HG03103 (cell line): Measurements from ENCODE around the gene MEIS3.

Experiments used
- ATAC-seq: cut with Tn5 transposase; IDR thresholded peaks from one replicate; pipeline ENCODE4 v1.9.1; 2021; ENCODE audit warnings: low read depth; ENCODE audit not compliant: unreplicated experiment

Gene MEIS3

DNA sequence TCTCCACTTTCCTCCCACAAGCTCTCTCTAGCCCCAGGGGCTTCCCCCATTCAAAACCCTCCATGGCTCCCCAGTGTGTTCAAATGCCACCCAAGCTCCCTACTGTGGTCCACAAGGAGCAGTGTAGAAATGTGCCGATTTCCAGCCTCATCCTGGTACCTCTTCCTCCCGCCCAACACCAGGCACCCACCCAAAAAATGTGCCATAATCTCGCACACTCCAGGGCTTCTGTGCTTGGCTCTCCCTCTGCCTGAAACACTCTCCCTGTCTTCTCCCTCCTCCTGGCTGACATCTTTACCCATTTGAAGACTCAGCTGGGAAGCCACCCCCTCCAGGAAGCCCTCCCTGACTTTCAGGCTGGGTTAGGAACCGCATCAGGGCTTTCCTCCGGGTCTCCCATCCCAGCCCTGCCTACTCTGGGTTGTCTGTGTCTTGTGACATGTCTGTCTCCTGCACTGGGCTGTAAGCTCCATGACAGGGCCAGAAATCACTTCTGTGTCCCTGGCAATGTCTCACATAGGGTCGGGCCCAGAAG is 16.6 kb upstream of the MEIS3 start:
- ATAC-seq: no peak

DNA sequence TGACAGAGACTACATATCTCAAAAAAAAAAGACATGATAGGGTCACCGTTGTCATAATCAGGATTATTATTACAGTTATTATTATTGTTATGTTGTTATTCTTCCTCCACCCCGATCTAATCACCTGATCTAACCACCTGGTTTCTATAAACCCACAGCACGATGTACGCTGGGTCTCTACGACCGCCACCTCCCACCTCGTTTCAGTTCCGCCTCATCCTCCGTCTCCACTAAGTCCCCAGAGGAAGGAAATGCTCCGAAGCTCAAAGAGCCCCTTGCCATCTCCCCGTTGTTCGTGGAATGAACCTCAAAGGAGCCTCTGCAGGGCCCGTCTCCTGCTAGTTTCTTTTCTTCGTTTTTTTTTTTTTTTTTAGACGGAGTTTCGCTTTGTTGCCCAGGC is 15.9 kb upstream of the MEIS3 start:
- ATAC-seq: no peak

DNA sequence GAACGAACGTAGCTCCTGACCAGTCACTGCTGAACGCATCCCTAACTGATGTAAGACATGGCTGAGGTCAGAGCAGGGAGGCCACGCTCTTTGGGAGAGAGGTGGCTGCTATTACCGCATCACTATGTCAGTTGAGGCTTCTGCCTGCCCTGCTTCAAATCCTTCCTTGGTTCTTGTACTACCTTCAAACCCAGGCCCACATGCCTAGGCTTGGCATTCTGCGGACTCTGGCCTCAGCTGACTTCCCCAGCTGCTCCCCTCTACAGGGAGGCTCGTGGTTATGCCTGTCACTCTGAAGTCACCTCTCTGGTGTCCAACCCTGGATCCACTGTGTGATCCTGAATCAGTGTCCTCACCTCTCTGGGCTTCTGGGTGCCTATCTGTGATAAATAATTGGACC is 14.8 kb upstream of the MEIS3 start:
- ATAC-seq: no peak

DNA sequence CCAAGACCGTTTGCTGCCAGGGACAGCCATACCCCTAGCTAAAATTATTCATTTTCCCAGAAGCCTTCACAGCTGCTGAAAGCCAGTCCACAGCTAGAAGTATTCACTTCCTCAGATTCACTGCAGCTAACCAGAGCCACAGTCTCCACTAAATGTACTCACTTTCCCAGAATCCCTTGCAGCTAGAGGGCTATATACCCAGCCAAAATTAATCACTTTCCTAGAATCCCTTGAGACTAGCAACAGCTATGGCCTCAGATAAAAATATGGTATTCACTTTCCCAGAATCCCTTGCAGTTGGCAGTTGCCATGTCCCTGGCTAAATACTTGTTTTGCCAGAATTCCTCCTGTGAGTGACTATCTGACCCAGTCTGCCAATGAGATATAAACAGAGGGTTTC is 13.8 kb upstream of the MEIS3 start:
- ATAC-seq: no peak

DNA sequence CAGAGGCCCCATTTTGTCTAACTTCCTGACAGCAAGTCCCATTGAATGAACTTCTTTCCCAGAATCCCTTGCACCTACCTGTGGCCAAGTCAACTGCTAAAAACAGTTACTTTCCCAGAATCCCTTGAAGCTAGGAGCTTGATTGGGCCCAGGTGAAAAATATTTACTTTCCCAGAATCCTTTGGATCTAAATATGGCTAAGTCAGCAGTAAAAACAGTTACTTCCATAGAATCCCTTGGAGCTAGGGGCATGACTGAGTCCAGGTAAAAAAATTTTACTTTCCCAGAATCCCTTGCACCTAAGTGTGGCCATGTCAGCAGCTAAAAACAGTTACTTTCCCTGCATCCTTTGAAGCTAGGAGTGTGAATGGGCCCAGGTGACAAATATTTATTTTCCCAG is 13.2 kb upstream of the MEIS3 start:
- no peak for ATAC-seq

DNA sequence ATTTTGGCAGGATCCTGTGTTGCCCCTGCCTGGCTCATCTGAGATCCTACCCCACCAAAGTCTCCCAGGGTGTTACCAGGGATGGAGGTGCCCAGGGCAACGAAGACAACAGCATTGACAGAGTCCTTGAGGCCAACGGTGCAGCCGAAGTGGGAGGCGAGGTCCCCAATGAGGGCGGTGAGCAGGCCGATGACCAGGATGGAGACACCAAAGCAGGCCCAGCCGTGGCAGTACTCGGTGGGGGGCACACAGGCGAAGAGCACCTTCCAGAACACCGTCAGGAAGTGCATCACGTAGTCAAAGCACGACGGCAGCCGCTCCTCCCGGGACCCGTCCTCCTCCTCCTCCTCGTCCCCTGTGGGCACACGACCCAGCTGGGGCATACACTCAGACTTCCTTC is 12.8 kb upstream of the MEIS3 start:
- no peak for ATAC-seq

DNA sequence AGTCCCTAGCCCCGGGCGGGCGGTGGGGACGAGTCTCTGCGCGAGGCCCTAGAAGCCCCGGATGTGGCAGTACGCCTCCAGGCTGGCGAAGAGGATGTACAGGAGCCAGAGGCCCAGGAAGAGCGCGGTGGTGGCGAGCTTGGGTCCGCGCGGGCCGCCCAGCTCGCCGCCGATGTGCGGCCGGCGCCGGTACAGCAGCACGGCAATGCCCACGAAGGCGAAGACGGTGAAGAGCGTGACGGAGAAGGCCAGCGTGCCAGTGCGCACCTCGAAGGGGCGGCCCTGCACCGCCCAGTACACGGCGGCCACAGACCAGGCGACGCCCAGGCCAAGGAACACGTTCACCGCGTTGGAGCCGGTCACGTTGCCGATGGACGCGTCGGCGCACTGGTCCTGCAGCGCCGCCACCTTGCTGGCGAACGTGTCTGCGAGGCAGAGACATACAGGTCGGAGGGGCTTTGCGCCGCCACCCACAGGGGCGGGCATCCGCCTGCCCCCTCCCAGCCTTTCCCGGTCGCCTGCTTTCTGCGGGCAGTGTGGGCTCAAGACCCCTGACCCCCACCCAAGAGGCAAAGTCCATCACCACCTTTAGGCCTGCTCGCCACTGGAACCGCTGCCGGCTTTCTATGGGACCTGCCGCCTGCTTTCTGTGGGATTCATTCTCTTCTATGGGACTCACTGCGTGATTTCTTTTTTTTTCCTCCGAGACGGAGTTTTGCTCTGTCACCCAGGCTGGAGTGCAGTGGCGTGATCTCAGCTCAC is 10.9 kb upstream of the MEIS3 start:
- ATAC-seq: no peak

DNA sequence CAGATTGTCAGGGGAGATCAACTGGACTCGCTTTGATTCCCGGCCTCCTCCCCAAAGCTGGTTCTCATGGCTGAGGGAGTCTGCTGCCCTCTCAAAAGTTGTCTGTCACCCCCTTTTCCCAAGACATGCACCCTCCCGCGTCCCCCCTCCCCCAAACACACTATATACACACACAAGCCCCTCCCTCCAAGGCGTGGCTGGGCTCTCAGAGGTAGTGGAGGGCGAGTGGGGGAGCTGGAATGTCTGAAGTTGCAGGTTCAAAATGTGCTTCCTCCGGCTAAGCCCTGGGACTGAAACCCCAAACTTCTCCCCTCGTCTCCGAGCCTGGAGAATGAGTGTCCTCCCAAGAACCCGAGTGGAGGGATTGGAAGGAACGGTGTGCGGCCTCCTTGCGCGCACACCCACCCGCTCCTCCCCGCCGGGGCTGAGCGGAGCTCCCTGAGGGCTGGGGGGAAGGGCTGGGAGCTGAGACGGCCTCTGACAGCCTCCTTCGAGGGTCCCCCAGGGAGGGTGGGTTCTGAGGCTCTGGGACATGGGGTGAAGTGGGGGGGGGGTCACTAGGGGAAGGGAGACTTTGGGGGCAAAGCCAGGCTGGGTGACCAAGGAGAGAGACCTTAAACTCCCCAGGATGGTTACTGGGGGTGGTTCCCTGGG is 9.9 kb upstream of the MEIS3 start:
- ATAC-seq: no peak

DNA sequence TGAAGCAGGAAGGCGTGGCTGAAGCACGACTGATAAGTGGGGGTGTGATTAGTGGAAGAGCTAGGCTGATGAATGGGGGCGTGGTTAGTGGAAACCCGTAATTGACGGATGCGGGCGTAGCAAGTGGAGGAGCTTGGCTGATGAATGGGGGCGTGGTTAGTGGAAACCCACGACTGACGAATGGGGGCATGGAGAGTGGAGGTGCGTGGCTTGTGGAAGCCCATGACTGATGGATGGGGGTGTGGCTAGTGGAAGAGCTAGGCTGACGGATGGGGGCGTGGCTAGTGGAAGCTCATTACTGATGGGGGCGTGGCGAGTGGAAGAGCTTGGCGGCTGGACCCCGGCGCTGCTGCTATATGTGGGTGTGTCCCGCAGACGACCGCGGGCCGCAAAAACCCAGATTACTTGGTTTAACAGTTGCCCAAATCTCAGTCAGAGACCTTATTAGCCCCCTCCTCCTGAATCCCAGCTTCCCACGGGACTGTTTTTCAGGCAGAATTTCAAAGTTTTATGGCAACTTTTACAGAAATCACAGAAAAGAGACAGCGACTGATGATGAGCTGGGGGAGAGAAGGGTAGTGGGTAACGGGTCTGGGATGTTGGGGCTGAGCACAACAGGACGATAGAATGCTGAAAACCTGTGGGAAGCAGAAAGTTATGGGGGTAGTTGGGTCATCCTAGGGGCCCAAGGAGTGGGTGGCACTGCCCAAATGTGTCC is 9.0 kb upstream of the MEIS3 start:
- no peak for ATAC-seq

DNA sequence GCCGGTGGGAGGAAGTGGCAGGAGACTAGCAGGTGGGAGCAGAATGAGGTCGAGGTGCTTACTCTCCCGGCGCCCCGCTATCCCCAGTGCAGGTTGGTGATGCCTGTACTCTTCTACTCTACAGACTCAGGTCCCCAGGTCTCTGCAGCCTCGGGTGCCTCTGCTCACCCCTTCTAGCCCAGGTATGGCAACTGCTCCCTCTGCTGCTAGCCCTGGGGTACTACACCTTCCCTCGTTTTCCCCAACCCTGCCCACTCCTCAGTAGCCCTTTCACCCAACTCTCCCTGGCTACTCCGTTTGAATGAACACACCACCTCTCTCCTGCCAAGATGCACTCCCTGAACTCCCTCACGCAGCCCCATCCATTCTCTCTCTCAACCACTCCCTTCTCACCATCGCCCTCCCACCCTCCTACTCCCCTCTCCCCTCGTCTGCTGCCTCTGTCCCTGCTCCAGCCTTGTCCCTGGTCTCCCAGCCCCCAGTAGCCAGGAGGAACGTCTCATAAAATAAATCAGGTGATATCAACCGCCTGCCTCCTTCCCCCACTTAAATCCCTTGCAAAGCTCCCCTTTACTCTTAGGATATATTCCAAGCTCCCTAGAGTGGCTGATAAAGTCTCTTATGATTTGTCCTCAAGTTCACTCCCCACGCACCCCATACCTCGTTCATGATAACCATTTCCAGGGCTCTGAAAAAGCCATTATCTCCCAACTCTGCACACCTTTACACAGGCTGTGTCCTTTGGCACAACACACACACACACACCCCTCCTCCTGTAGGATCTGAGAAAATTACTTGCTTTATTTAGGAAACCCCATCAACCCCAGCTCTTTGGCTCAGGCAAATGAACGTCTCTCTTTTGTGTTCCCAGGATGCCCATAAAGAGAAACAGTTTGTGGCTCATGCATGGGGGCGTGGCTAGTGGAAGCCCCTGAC is 8.2 kb upstream of the MEIS3 start:
- no peak for ATAC-seq

DNA sequence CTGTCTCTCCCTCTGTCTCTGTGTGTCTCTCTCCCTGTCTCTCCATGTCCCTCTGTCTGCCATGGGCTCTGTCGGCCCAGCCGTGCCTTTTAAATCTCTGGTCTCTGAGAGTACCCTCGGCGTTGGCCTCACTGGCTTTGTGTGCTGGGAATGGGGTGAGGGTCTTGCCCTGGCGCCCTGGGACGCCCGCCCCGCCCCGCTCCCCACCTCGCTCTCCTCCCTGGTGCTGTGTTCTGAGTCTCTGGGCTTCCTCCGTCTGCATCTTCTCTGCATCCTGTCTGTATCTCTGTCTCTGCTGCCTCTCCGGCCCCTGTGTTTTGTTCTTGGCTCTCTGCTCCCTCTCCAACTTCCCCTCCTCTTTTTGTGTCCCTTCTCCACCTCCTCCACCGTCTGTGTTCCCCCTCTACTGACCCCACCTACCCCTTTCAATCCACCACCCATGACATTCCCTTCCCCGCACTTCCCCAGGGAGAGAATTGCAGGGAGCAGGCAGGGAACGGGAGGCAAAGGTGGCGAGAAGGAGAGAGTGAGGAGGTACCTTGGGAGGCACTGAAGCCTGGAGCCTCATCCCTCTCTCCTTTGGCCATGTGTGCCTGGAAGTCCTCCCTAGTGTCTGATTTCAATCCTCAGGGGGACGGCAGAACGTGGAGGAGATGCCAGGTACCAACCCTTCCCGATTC is 4.0 kb upstream of the MEIS3 start:
- no peak for ATAC-seq

DNA sequence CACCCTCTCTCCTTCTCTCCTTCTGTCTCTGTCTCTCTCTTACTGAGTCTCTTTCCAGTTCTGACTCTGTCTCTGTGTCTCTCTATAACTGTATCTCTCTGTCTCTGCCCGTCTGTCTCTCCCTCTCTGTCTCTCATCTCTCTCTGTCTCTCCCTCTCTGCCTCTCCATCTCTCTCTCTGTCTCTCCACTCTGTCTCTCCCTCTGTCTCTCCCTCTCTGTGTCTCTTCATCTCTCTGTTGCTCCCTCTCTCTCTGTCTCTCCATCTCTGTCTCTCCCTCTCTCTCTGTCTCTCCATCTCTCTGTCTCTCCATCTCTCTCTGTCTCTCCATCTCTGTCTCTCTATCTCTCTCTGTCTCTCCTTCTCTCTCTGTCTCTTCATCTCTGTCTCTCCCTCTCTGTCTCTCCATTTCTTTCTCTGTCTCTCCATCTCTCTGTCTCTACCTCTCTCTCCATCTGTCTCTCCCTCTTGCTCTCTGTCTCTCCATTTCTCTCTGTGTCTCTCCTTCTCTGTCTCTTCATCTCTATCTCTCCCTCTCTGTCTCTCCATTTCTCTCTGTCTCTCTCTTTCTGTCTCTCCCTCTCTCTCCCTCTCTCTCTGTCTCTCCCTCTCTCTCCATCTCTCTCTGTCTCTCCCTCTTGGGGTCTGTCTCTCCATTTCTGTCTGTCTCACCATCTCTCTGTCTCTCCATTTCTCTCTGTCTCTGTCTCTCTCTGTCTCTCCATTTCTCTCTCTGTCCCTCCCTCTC is 3.3 kb upstream of the MEIS3 start:
- ATAC-seq: no peak

DNA sequence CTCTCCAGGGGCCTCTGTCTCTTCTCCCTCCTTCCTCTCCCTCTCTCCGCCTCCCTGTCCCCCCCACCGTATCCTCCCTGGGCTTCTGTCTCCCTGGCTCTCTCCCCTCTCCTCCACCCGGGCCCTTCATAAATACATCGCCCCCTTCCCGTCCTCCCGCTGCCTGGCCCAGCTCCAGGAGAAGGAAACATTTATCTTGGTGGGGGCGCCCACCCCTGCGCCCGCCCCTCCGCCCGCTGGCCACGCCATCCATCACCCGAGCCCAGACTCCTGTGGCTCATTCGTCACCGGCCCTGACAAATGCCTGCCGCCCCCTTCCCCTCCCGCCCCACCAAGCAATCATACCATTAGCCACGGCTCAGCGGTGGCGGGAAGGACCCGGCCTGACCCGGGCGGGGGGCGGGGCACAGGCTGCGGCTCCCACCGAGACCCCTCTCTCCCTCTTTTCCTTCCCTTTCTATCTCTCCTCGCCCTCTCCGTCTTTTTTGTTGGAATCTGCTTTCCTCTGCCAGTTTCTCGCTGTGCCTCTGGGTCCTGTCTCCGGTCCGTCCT is 2.6 kb upstream of the MEIS3 start:
- no peak for ATAC-seq

DNA sequence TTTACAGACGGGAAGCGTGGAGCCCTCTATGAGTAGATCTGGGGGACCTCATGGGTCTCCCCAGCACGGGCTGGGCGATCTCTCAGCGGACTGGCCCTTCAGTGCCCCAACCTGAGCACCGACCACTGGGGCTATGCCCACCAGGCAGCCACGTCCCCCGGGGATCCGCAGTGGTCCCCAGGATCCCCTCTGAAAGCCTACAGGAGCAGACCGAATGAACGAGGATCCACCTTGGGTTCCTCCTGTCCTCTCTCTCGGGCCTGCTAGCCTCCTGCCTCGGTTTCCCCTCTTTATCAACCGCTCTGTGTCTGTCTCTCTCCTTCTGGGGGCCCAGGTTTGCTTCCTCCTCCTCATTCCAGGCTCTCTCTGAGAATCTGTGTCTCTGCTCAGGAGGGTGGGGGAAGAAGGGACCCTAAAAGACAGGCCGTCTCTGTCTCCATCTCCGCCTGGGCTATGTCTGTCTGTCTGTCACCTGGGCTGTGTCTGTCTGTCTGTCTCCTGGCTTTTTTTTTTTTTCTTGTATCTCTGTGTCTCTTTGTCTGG is 2.0 kb upstream of the MEIS3 start:
- no peak for ATAC-seq

DNA sequence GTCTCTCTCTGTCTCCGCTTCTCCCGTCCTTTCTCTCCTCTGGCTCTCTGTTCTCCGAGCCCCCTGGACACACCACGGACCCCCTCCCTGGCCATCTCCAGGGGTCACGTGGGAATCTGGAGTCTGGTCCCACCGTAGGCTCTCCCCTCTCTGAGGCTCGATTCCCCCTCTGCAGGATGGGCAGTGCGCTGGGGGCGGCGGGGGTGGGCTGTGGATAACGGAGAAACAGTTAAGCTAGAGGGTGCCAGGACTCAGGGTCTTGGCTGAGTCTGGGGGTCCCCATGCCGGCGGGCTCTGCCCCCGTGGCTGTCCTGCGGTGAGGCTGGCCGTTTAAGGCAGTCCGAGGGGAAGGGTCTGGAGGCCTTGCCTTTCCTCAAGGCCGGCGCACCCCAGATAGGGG is 462 bp upstream of the MEIS3 start:
- ATAC-seq: no peak

DNA sequence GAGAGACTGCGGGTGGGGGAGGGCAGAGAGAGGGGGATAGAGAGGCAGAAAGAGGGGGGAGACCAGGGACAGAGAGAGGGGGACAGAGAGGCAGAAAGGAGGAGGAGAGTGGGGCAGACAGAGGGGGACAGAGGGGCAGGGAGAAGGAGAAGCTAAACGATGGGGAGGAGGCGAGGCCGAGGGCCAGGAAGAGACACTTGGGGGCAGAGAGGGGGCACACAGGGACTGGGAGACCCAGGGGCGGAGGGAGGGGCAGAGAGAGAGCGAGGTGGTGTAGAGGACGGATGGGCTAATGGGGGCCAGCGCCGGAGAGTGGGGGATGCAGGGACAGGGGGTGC is 666 bp downstream of the MEIS3 start:
- ATAC-seq: no peak

DNA sequence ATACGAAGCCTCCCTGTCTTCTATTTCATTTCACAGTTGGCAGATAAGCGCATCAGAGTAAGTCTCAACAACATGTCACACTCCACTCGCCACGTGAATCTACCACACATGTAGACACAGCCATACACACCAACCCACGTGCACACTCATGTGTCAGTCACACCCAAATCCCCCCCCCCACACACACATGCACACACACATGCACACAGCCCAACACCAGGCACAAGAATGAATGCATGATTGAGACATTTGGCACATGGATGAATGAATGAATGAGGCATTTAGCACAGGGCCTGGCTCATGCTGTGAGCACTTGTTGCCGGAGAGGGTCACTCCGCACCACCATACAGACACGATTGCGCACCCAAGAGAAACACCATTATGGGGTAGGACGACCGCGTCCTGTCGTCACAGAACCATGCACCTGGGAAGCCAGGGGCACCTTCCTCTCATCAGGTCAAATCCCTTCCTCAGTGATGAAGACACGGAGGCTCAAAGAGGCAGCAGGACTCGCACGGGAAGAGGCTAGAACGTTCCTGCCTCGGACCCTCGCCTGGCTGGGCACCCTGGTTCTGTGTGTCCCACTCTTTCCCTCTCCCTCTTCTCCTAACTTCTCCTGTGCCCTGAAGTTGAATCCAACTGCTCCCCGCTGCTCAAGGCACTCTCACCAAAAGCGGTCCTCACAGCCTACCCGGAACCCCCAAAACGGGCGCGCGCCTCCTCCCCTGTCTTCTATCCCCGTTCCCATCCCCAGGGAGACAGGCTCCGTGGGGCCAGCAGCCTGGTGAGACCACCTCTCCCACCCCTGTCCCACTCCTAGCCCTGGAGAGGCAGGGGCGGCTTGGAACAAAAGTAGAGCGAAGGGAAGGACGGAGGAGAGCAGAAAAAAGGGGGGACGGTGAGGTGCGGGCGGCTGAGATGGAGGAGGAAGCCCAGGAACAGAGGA is 1.3 kb downstream of the MEIS3 start:
- no peak for ATAC-seq
